HEK293 (cell line): ENCODE results near the gene PRDM13.
A peak's percentile ranks its signal among the peaks of the same experiment; 100 is the strongest.

ENCODE experiments used
- ATF2 ChIP-seq: fragments of 450-650 bp; formaldehyde crosslinking; IDR thresholded peaks from 2 replicates; pipeline ENCODE4 v1.5.1; 2016; ENCODE audit warnings: missing biosample characterization, missing genetic modification characterization, low read depth
- BCL11B ChIP-seq: fragments of 450-650 bp; formaldehyde crosslinking; IDR thresholded peaks from 2 replicates; pipeline ENCODE4 v1.5.1; 2016; ENCODE audit warnings: low read depth, missing biosample characterization, missing genetic modification characterization
- EGR2 ChIP-seq: fragments of 450-650 bp; formaldehyde crosslinking; IDR thresholded peaks from 2 replicates; pipeline ENCODE4 v1.5.1; 2016; ENCODE audit warnings: low read depth, missing biosample characterization, missing genetic modification characterization
- HOXA7 ChIP-seq: sonication (generic); formaldehyde crosslinking; IDR thresholded peaks from 2 replicates; pipeline ENCODE4 v1.8.1; 2022; ENCODE audit warnings: missing genetic modification reagents, borderline replicate concordance
- IKZF3 ChIP-seq: fragments of 450-650 bp; IDR thresholded peaks from 2 replicates; pipeline ENCODE4 v1.5.0; 2018; ENCODE audit warnings: missing biosample characterization, mild to moderate bottlenecking, missing genetic modification characterization, moderate library complexity
- KLF7 ChIP-seq: fragments of 450-650 bp; formaldehyde crosslinking; IDR thresholded peaks from 2 replicates; pipeline ENCODE4 v1.5.1; 2016; ENCODE audit warnings: missing biosample characterization, missing genetic modification characterization, borderline replicate concordance
- REST ChIP-seq: fragments of 450-650 bp; formaldehyde crosslinking; IDR thresholded peaks from 2 replicates; pipeline ENCODE4 v1.5.1; 2016; ENCODE audit warnings: missing biosample characterization, missing genetic modification characterization
- SP7 ChIP-seq: fragments of 450-650 bp; formaldehyde crosslinking; IDR thresholded peaks from 2 replicates; pipeline ENCODE4 v1.5.1; 2016; ENCODE audit warnings: missing biosample characterization, missing genetic modification characterization
- ZBTB21 ChIP-seq: fragments of 450-650 bp; formaldehyde crosslinking; IDR thresholded peaks from 2 replicates; pipeline ENCODE4 v1.5.1; 2017; ENCODE audit warnings: missing biosample characterization, missing genetic modification characterization
- ZBTB44 ChIP-seq: fragments of 450-650 bp; IDR thresholded peaks from 2 replicates; pipeline ENCODE4 v1.5.1; 2018; ENCODE audit warnings: missing biosample characterization, mild to moderate bottlenecking, missing genetic modification characterization
- ZBTB49 ChIP-seq: fragments of 450-650 bp; formaldehyde crosslinking; IDR thresholded peaks from 2 replicates; pipeline ENCODE4 v1.5.1; 2016; ENCODE audit warnings: missing biosample characterization, missing genetic modification characterization, low read depth
- ZFHX2 ChIP-seq: fragments of 450-650 bp; formaldehyde crosslinking; conservative IDR thresholded peaks from 2 replicates; pipeline ENCODE4 v1.5.1; 2016; ENCODE audit warnings: missing biosample characterization, missing genetic modification characterization
- ZFP69B ChIP-seq: fragments of 450-650 bp; formaldehyde crosslinking; IDR thresholded peaks from 2 replicates; pipeline ENCODE4 v1.5.1; 2016; ENCODE audit warnings: missing biosample characterization, missing genetic modification characterization
- ZIC2 ChIP-seq: fragments of 450-650 bp; formaldehyde crosslinking; IDR thresholded peaks from 2 replicates; pipeline ENCODE4 v1.5.1; 2016; ENCODE audit warnings: missing biosample characterization, missing genetic modification characterization
- ZNF112 ChIP-seq: fragments of 450-650 bp; formaldehyde crosslinking; IDR thresholded peaks from 2 replicates; pipeline ENCODE4 v1.5.0; 2017; ENCODE audit warnings: missing biosample characterization, missing genetic modification characterization
- ZNF169 ChIP-seq: fragments of 450-650 bp; formaldehyde crosslinking; IDR thresholded peaks from 2 replicates; pipeline ENCODE4 v1.5.1; 2016; ENCODE audit warnings: missing biosample characterization, missing genetic modification characterization
- ZNF19 ChIP-seq: fragments of 450-650 bp; formaldehyde crosslinking; IDR thresholded peaks from 2 replicates; pipeline ENCODE4; 2016; ENCODE audit warnings: missing biosample characterization, missing genetic modification characterization, low read depth
- ZNF2 ChIP-seq: fragments of 450-650 bp; formaldehyde crosslinking; IDR thresholded peaks from 2 replicates; pipeline ENCODE4 v1.5.1; 2016; ENCODE audit warnings: missing biosample characterization, missing genetic modification characterization
- ZNF223 ChIP-seq: fragments of 450-650 bp; formaldehyde crosslinking; IDR thresholded peaks from 2 replicates; pipeline ENCODE4 v1.5.1; 2016; ENCODE audit warnings: missing biosample characterization, missing genetic modification characterization
- ZNF24 ChIP-seq: fragments of 450-650 bp; formaldehyde crosslinking; IDR thresholded peaks from 2 replicates; pipeline ENCODE4 v1.5.1; 2016; ENCODE audit warnings: missing biosample characterization, missing genetic modification characterization
- ZNF292 ChIP-seq: fragments of 450-650 bp; formaldehyde crosslinking; IDR thresholded peaks from 2 replicates; pipeline ENCODE4 v1.5.1; 2016; ENCODE audit warnings: low read depth, missing biosample characterization, missing genetic modification characterization, borderline replicate concordance
- ZNF394 ChIP-seq: fragments of 450-650 bp; formaldehyde crosslinking; IDR thresholded peaks from 2 replicates; pipeline ENCODE4 v1.5.1; 2016; ENCODE audit warnings: missing biosample characterization, missing genetic modification characterization, mild to moderate bottlenecking, moderate library complexity, borderline replicate concordance
- ZNF404 ChIP-seq: fragments of 450-650 bp; formaldehyde crosslinking; IDR thresholded peaks from 2 replicates; pipeline ENCODE4 v1.5.1; 2017; ENCODE audit warnings: missing biosample characterization, missing genetic modification characterization
- ZNF416 ChIP-seq: fragments of 450-650 bp; formaldehyde crosslinking; IDR thresholded peaks from 2 replicates; pipeline ENCODE4 v1.5.1; 2016; ENCODE audit warnings: missing biosample characterization, missing genetic modification characterization
- ZNF433 ChIP-seq: fragments of 450-650 bp; formaldehyde crosslinking; IDR thresholded peaks from 2 replicates; pipeline ENCODE4 v1.5.1; 2016; ENCODE audit warnings: missing biosample characterization, missing genetic modification characterization, low read depth
- ZNF544 ChIP-seq: fragments of 450-650 bp; formaldehyde crosslinking; IDR thresholded peaks from 2 replicates; pipeline ENCODE4 v1.5.0; 2017; ENCODE audit warnings: missing biosample characterization, missing genetic modification characterization
- ZNF585B ChIP-seq: fragments of 450-650 bp; formaldehyde crosslinking; IDR thresholded peaks from 2 replicates; pipeline ENCODE4 v1.5.1; 2016; ENCODE audit warnings: missing biosample characterization, missing genetic modification characterization
- ZNF624 ChIP-seq: fragments of 450-650 bp; formaldehyde crosslinking; IDR thresholded peaks from 2 replicates; pipeline ENCODE4 v1.5.1; 2017; ENCODE audit warnings: missing biosample characterization, missing genetic modification characterization
- ZNF701 ChIP-seq: fragments of 450-650 bp; formaldehyde crosslinking; IDR thresholded peaks from 2 replicates; pipeline ENCODE4 v1.5.1; 2016; ENCODE audit warnings: missing biosample characterization, missing genetic modification characterization
- ZNF792 ChIP-seq: fragments of 450-650 bp; formaldehyde crosslinking; IDR thresholded peaks from 2 replicates; pipeline ENCODE4 v1.5.1; 2016; ENCODE audit warnings: missing biosample characterization, missing genetic modification characterization
- ZSCAN23 ChIP-seq: fragments of 450-650 bp; formaldehyde crosslinking; IDR thresholded peaks from 2 replicates; pipeline ENCODE4 v1.5.1; 2016; ENCODE audit warnings: missing biosample characterization, missing genetic modification characterization
- ZSCAN30 ChIP-seq: fragments of 450-650 bp; IDR thresholded peaks from 2 replicates; pipeline ENCODE4 v1.5.1; 2018; ENCODE audit warnings: missing biosample characterization, mild to moderate bottlenecking, missing genetic modification characterization, moderate library complexity

Gene PRDM13

GRCh38 chr6:99588618-99589289 is 17.9 kb upstream of the PRDM13 start (continued):
- TF ChIP-seq SP7 (peak; percentile 54; the same call in 1 of the 2 replicates), HOXA7 (CRISPR knock-in tag) (no peak), ZNF792 (tag by site-specific recombination) (no peak), ZBTB49 (tag by site-specific recombination) (no peak), ZNF292 (tag by site-specific recombination) (no peak), ZNF416 (tag by site-specific recombination) (no peak), IKZF3 (tag by site-specific recombination) (peak; percentile 67), ATF2 (tag by site-specific recombination) (no peak), ZNF24 (tag by site-specific recombination) (no peak), ZNF701 (no peak), ZNF544 (tag by site-specific recombination) (no peak), ZNF585B (tag by site-specific recombination) (no peak), ZNF223 (tag by site-specific recombination) (no peak), ZBTB21 (tag by site-specific recombination) (no peak), ZFP69B (tag by site-specific recombination) (no peak), EGR2 (tag by site-specific recombination) (no peak), ZSCAN30 (peak; percentile 84; the same call in 1 of the 2 replicates), REST (tag by site-specific recombination) (peak; percentile 34; the same call in 1 of the 2 replicates), ZNF2 (tag by site-specific recombination) (peak; percentile 97), BCL11B (tag by site-specific recombination) (no peak), ZNF433 (tag by site-specific recombination) (no peak), ZIC2 (tag by site-specific recombination) (peak; percentile 87), ZNF404 (tag by site-specific recombination) (no peak), ZNF624 (tag by site-specific recombination) (no peak), ZNF394 (peak; percentile 47; the same call in 1 of the 2 replicates), ZNF19 (tag by site-specific recombination) (no peak), ZSCAN23 (tag by site-specific recombination) (no peak), KLF7 (tag by site-specific recombination) (no peak), ZFHX2 (tag by site-specific recombination) (no peak), ZNF112 (tag by site-specific recombination) (no peak), ZBTB44 (tag by site-specific recombination) (no peak), ZNF169 (tag by site-specific recombination) (no peak)
